GM12873 (cell line): ENCODE measurements around the gene CSTPP1.

Source experiments
- CTCF ChIP-seq: IDR thresholded peaks from 2 replicates; pipeline ENCODE4 v1.5.1; 2012; ENCODE audit warnings: low read depth, mild to moderate bottlenecking, moderate library complexity, low read length, control low read depth; ENCODE audit not compliant: insufficient read depth; ENCODE audit errors: missing control alignments

CSTPP1 gene

DNA sequence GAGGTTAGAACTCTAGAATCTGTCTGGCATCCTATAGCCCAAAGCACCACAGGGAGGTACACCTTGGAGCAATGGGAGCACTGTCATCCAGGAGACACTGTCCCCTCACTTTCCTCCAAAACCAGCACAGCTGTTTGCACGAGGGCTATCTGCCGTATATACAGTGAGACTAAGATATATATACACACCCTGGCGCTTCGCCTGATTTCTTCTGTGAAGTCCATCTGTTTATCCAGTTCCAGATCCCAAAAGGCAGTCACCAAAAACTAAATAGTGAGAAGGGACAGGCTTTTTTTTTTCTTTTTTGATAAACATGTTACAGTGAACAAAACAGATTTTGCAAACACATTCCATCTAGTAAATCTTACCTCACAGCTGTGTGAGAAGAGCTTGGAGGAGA is 171.7 kb downstream of the CSTPP1 start:
- no peak for TF ChIP-seq CTCF

- TF ChIP-seq CTCF, result no peak
These were observed 172.6 kb downstream of the CSTPP1 start for GRCh38 chr11:47109051-47109726.

GRCh38 chr11:47109727-47110246 is 173.2 kb downstream of the CSTPP1 start:
- TF ChIP-seq CTCF, result no peak

GRCh38 chr11:47111318-47111804 is 174.8 kb downstream of the CSTPP1 start:
- TF ChIP-seq CTCF, result no peak

GRCh38 chr11:47121056-47121455 is 184.5 kb downstream of the CSTPP1 start:
- TF ChIP-seq CTCF, result no peak

DNA sequence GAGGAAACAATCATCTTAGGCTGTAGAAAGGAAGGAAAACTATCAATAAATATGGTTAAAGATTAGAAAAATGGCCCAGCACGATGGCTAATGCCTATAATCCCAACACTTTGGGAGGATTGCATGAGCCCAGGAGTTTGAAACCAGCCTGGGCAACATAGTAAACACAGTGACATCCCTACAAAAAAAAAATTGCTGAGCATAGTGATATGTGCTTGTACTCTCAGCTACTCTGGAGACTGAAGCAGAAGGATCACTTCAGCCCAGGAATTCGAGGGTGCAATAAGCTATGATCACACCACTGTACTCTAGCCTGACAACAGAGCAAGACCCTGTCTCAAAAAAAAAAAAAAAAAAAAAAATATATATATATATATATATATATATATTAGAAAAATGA is 185.2 kb downstream of the CSTPP1 start:
- no peak for TF ChIP-seq CTCF

DNA sequence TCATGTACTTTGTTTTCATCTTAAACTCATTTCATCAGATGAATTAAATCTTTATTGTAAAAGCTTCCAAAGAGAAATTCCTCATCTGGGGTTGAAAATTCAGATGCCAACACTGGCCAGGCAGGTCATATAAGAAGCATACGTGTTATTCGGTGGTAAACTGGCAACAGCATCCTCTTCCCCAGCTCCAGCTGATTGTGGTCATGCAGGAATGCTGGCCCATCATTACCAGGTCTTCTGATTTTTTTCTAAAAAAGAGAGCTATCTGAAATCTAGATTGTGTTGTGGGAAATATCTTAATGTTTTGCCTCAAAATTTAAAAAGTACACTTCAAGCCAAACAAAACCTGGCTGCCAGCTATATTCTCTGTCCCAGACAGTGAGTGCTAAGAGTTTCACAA is 186.5 kb downstream of the CSTPP1 start:
- TF ChIP-seq CTCF, result no peak
